ENCODE data around the gene TSHZ2. TPM values are rescaled to one million over a fixed set of nuclear protein-coding genes. Genes with fewer than 3 reads are reported as not detected.

TSHZ2 gene
- total RNA-seq, 1 donor from 2014 or later: 30.4 TPM

DNA sequence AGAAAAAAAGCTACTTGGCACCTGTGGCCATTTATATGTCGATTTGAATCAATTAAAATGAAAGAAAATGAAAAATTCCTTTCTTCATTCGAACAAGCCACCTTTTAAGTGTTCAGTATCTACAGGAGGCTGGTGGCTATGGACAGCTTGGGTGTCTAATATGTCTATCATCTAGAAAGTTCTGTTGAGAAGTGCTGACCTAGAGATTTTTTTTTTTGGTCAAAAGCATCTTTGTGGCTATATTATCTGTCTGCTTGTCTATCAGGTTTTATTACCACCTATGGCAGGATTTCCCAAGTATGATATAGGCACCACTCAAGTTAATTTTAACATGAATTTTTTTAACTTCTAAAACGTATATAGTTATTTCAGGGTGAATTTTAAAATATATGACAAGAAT, 250.8 kb downstream of the TSHZ2 start:
- no peaks in the 10 kb centered on the region for H3K27me3 ChIP-seq
- no peaks in the 10 kb centered on the region for H3K9me3 ChIP-seq
- H3K36me3 ChIP-seq: no peaks in the 10 kb centered on the region
- DNase-seq (ENCODE audit: extremely low spot score in 2 of 2): no peak
- no peak overlapping the region for H3K4me3 ChIP-seq
- H3K27ac ChIP-seq: no peak overlapping the region
- TF ChIP-seq POLR2A (IDR thresholded peaks at IDR 0.05): no peak
- TF ChIP-seq, protein P1, sequence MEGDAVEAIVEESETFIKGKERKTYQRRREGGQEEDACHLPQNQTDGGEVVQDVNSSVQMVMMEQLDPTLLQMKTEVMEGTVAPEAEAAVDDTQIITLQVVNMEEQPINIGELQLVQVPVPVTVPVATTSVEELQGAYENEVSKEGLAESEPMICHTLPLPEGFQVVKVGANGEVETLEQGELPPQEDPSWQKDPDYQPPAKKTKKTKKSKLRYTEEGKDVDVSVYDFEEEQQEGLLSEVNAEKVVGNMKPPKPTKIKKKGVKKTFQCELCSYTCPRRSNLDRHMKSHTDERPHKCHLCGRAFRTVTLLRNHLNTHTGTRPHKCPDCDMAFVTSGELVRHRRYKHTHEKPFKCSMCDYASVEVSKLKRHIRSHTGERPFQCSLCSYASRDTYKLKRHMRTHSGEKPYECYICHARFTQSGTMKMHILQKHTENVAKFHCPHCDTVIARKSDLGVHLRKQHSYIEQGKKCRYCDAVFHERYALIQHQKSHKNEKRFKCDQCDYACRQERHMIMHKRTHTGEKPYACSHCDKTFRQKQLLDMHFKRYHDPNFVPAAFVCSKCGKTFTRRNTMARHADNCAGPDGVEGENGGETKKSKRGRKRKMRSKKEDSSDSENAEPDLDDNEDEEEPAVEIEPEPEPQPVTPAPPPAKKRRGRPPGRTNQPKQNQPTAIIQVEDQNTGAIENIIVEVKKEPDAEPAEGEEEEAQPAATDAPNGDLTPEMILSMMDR (IDR thresholded peaks at IDR 0.05): no peak
- TF ChIP-seq POLR2AphosphoS5 (IDR thresholded peaks at IDR 0.05; ENCODE audit: insufficient read depth in 1 of 2, low read depth in 1 of 2): no peak
- no peaks in the 10 kb centered on the region for H3K4me1 ChIP-seq
- intact Hi-C loops (cut with DNase I): no loop called here

DNA sequence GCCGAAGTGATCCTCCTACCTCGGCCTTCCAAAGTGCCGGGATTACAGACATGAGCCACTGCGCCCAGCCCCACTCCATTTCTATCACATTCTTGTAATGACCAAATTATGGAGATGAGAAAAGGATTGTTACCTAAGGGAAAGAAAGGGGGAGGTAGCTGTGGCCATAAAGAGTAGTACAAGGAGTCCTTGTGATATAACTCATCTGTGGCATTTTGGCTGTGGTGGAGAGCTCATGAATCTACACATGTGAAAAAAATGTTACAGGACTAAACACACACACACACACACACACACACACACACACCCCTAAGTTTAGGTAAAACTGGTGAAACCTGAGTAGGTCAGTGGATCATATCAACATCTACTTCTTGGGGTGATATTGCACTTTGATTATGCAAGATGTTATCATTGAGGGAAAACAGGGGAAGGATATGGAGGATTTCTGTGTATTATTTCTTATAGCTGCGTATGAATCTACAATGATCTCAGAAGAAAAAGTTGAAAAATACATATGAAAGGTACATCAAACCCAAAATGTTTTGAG, 251.5 kb downstream of the TSHZ2 start:
- H3K36me3 ChIP-seq: no peaks in the 10 kb centered on the region
- no peaks in the 10 kb centered on the region for H3K4me1 ChIP-seq
- no peak overlapping the region for H3K4me3 ChIP-seq
- TF ChIP-seq POLR2AphosphoS5 (IDR thresholded peaks at IDR 0.05; ENCODE audit: insufficient read depth in 1 of 2, low read depth in 1 of 2): no peak
- TF ChIP-seq, protein P1 (IDR thresholded peaks at IDR 0.05): no peak
- no peak for TF ChIP-seq POLR2A (IDR thresholded peaks at IDR 0.05)
- DNase-seq (ENCODE audit: extremely low spot score in 2 of 2): no peak
- no peaks in the 10 kb centered on the region for H3K27me3 ChIP-seq
- H3K9me3 ChIP-seq: no peaks in the 10 kb centered on the region
- intact Hi-C loops (cut with DNase I): no loop called here
- no peak overlapping the region for H3K27ac ChIP-seq

DNA sequence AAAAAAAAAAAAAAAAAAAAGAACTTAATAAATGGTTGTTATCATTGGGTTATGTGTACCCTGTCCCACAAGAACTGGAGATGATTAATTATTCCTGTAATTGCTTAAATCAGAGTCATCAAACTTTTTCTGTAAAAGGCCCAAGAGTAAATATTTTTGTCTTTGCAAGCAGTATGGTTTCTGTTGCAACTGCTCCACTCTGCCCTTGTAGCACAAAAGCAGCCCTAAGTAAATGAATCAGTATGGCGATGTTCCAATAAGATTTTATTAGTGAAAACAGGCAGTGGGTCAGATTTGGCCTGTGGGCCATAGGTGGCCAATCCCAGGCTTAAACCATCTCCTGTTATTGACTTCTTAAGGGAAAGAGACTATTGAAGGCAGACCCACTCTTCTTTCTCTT, 252.7 kb downstream of the TSHZ2 start:
- Histone ChIP-seq H3K36me3 (no peaks in the 10 kb centered on the region), H3K4me3 (no peak overlapping the region), H3K27me3 (no peaks in the 10 kb centered on the region), H3K4me1 (no peaks in the 10 kb centered on the region), H3K9me3 (no peaks in the 10 kb centered on the region), H3K27ac (no peak overlapping the region)
- intact Hi-C loops (cut with DNase I): no loop called here
- no peak for DNase-seq (ENCODE audit: extremely low spot score in 2 of 2)
- no peak for TF ChIP-seq POLR2A (IDR thresholded peaks at IDR 0.05)
- TF ChIP-seq POLR2AphosphoS5 (IDR thresholded peaks at IDR 0.05; ENCODE audit: insufficient read depth in 1 of 2, low read depth in 1 of 2): no peak
- TF ChIP-seq, protein P1 (IDR thresholded peaks at IDR 0.05): no peak

DNA sequence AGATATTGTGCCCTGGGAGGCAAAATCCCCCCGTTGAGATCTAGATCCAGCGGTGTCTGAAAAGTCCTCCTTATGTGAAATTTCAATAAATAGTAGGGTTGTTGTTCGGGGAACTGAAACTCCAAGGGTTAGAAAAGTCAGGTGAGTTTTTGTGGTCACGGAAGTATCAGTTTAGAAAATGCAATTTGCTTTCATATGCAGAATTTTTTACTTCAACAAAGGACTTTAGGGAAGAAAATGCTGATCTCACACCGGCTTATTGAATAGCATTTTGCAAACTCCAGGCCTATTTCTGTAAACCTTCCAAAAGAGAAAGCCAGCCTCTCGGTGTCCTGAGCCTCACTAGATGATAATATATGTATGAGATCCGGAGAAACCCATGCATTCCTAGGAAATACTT, 254.7 kb downstream of the TSHZ2 start:
- TF ChIP-seq POLR2AphosphoS5 (IDR thresholded peaks at IDR 0.05; ENCODE audit: insufficient read depth in 1 of 2, low read depth in 1 of 2): no peak
- TF ChIP-seq, protein P1 (IDR thresholded peaks at IDR 0.05): no peak
- TF ChIP-seq POLR2A (IDR thresholded peaks at IDR 0.05): no peak
- no peak overlapping the region for H3K27ac ChIP-seq
- intact Hi-C loops (cut with DNase I): no loop called here
- H3K4me1 ChIP-seq: no peaks in the 10 kb centered on the region
- no peaks in the 10 kb centered on the region for H3K9me3 ChIP-seq
- H3K4me3 ChIP-seq: no peak overlapping the region
- DNase-seq (ENCODE audit: extremely low spot score in 2 of 2): no peak
- H3K36me3 ChIP-seq: no peaks in the 10 kb centered on the region
- no peaks in the 10 kb centered on the region for H3K27me3 ChIP-seq

DNA sequence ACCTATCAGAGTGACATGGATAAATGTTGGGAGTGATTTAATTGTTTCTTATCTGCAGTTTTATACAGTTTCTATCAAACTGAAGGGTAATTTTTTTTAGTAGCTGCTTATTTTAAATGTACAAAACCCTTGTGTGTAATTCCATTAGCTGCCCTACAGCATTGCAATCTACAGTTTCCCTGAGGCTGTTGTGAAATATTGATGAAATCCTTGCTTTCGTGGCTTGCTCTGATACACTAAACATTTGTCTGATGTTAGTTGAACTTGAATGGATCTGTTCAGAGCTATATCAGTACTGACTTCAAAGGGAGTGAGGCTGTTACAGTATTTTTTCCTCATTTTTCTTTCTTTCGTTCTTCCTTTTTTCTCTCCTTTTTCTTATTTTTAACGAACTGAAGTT, 255.4 kb downstream of the TSHZ2 start:
- no peaks in the 10 kb centered on the region for H3K36me3 ChIP-seq
- H3K4me3 ChIP-seq: no peak overlapping the region
- no peak overlapping the region for H3K27ac ChIP-seq
- intact Hi-C loops (cut with DNase I): no loop called here
- TF ChIP-seq POLR2AphosphoS5 (IDR thresholded peaks at IDR 0.05; ENCODE audit: insufficient read depth in 1 of 2, low read depth in 1 of 2): no peak
- TF ChIP-seq POLR2A (IDR thresholded peaks at IDR 0.05): no peak
- TF ChIP-seq, protein P1 (IDR thresholded peaks at IDR 0.05): no peak
- H3K9me3 ChIP-seq: no peaks in the 10 kb centered on the region
- H3K4me1 ChIP-seq: no peaks in the 10 kb centered on the region
- H3K27me3 ChIP-seq: no peaks in the 10 kb centered on the region
- DNase-seq (ENCODE audit: extremely low spot score in 2 of 2): no peak

Data from vagina (tissue), 2 donors.